Measurements from ENCODE around the gene ERBB3.

Gene ERBB3

DNA sequence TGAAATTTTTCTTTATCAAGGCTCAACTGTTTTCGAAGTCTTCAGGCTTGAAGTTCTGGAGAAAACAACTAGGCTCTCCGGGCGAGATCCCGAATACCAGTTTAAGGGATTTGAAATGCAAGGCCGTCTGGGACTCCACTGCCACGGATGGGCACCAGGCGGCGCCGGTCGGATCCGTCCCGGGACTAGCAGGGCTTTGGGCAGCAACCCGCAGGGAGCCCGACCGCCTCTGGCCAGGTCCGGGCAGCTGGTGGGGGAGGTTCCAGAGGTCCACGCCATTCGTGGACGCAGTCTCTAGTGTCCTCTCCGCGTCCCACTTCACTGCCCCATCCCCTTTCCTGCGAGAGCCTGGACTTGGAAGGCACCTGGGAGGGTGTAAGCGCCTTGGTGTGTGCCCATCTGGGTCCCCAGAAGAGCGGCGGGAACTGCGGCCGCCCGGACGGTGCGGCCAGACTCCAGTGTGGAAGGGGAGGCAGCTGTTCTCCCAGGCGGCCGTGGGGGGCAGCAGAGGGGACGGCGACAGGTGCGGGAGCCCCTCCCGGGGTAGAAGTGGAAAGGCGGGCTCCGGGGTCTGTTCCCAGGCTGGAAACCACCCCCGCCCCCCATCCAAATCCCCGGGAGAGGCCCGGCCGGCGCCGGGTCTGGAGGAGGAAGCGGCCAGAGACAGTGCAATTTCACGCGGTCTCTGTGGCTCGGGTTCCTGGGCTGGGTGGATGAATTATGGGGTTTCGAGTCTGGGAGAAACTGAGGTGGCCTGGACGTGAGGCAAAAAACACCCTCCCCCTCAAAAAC lies 838 bp upstream of the ERBB3 start:
- Histone ChIP-seq H3K4me3 (ENCODE audit: low read length) (peak overlapping the region; percentile 70; the same call in 1 of the 2 replicates), H3K27me3 (ENCODE audit: control insufficient read depth, insufficient read depth, low read length) (no peaks in the 10 kb centered on the region), H3K4me1 (ENCODE audit: control insufficient read depth, insufficient read depth, low read length) (0 out of 2 replicates have a peak, but pooled peaks cover 2% of the 10 kb centered on the region), H3K27ac (ENCODE audit: low read length) (no peak overlapping the region), H3K36me3 (ENCODE audit: control insufficient read depth, insufficient read depth, low read length) (0 out of 2 replicates have a peak, but pooled peaks cover 2% of the 10 kb centered on the region), H3K9me3 (ENCODE audit: control insufficient read depth, insufficient read depth, low read length) (no peaks in the 10 kb centered on the region)
- DNase-seq (ENCODE audit: low read depth, low spot score): peak; percentile 88
- no CpG with 5 or more reads among the region's 50 CpGs for WGBS (ENCODE audit: insufficient coverage, insufficient read length)

DNA sequence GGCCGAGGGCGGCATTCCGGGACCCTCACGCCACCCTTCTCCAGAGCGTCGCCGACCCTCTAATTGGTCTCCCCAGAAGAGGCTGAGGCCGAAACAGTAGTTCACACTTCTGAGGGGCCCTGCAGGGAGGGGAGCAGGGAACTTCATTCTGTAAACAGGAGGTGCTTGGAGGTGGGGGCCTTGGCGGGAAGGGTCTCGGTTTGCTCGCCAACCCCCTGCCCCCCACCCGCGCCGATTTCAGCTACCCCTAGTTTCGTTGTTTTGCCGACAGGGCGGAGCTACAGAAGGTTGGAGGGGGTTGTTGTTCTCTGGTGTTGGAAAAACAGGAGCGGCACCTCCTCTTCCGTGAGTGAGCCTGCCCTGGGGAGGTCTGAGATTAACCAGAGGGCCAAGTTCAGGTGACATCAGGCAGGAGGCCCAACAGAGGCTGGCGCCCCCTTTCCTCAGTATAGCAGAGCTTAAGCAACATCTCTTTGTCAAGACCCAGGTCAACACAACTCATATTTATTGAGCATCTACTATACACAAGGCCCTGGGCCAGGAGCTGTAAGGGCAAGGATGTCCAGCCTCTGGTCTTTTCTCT lies 682 bp downstream of the ERBB3 start:
- Histone ChIP-seq H3K27ac (ENCODE audit: low read length) (no peak overlapping the region), H3K4me3 (ENCODE audit: low read length) (peak overlapping the region; percentile 70), H3K4me1 (ENCODE audit: control insufficient read depth, insufficient read depth, low read length) (0 out of 2 replicates have a peak, but pooled peaks cover 2% of the 10 kb centered on the region), H3K36me3 (ENCODE audit: control insufficient read depth, insufficient read depth, low read length) (peaks cover 6% of the 10 kb centered on the region; the same call in 1 of the 2 replicates), H3K27me3 (ENCODE audit: control insufficient read depth, insufficient read depth, low read length) (no peaks in the 10 kb centered on the region), H3K9me3 (ENCODE audit: control insufficient read depth, insufficient read depth, low read length) (no peaks in the 10 kb centered on the region)
- DNase-seq (ENCODE audit: low read depth, low spot score): no peak
- no CpG with 5 or more reads among the region's 20 CpGs for WGBS (ENCODE audit: insufficient coverage, insufficient read length)

DNA sequence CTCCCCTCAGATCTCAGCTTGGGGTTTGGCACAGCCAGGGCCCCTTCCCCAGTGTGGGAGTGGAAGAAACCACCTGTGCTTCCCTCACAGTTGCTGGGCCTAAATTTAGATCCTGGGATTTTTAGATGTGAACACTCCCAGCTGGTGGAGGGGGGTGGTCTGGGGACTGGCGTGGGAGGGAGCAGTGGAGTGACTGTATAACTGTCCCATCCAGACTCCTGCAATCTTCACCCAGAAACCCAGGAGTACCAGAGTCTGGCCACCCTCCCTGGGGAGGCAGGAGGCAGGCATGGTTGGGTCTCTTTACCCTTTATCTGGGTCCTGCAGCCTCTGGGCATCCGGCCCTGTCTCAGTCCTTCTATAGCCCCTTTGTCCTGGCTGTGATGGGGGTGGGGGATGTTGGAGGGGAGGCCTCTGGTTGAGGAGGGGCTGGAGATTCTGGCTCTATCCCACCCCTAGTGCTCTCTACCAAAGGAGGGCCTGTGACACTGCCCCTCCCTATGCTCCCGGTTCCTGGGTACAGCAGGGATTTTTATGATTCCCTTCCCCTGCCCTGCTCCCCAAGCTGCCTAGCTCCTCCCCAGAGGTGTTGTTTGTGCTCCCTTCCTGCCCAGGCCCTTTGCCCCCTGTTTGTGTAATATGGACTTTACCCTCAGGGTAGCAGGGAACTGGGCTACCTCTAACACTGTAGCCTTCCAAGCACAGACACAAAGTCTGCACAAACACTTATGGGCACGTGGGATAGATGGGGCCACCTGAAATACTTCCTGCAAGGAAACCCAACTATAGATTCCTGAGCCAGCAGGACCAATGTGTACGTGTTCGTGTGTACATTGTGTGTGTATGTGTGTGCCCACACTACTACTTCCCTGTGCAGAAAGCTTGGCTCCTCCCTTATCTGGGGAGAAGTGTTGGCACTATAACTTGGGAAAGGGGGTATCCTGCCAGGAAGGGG lies 1.7 kb downstream of the ERBB3 start:
- H3K36me3 ChIP-seq (ENCODE audit: control insufficient read depth, insufficient read depth, low read length): peaks cover 10% of the 10 kb centered on the region; the same call in 1 of the 2 replicates
- 0 out of 2 replicates have a peak, but pooled peaks cover 2% of the 10 kb centered on the region for H3K4me1 ChIP-seq (ENCODE audit: control insufficient read depth, insufficient read depth, low read length)
- no CpG with 5 or more reads among the region's 6 CpGs for WGBS (ENCODE audit: insufficient coverage, insufficient read length)
- no peak overlapping the region; the same call in 1 of the 2 replicates for H3K4me3 ChIP-seq (ENCODE audit: low read length)
- H3K27me3 ChIP-seq (ENCODE audit: control insufficient read depth, insufficient read depth, low read length): no peaks in the 10 kb centered on the region
- DNase-seq (ENCODE audit: low read depth, low spot score): no peak
- H3K27ac ChIP-seq (ENCODE audit: low read length): no peak overlapping the region
- H3K9me3 ChIP-seq (ENCODE audit: control insufficient read depth, insufficient read depth, low read length): no peaks in the 10 kb centered on the region

DNA sequence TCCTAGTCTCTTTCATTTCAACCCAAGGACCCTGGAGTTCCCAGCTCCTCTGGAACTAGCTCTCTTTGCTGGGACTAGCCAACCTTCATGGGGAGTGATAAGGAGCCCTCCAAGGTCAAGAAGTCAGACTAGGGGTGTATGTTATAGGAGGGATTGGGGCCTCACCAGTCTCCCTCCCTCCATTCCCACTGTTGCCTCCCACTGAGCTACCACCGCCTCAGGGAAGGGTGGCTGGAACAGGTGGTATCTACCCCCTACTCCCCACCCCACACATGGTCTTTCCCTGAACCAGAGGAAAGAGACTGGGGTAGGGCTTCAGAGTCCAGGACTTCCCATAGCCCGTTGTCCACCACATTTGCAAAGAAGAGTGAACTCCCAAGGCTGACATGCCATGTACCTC lies 2.4 kb downstream of the ERBB3 start:
- Histone ChIP-seq H3K27ac (ENCODE audit: low read length) (no peak overlapping the region), H3K27me3 (ENCODE audit: control insufficient read depth, insufficient read depth, low read length) (no peaks in the 10 kb centered on the region), H3K4me3 (ENCODE audit: low read length) (no peak overlapping the region), H3K9me3 (ENCODE audit: control insufficient read depth, insufficient read depth, low read length) (no peaks in the 10 kb centered on the region), H3K36me3 (ENCODE audit: control insufficient read depth, insufficient read depth, low read length) (peaks cover 13% of the 10 kb centered on the region; the same call in 1 of the 2 replicates), H3K4me1 (ENCODE audit: control insufficient read depth, insufficient read depth, low read length) (0 out of 2 replicates have a peak, but pooled peaks cover 2% of the 10 kb centered on the region)
- DNase-seq (ENCODE audit: low read depth, low spot score): no peak
- WGBS (ENCODE audit: insufficient coverage, insufficient read length): no CpG with 5 or more reads among the region's 2 CpGs

DNA sequence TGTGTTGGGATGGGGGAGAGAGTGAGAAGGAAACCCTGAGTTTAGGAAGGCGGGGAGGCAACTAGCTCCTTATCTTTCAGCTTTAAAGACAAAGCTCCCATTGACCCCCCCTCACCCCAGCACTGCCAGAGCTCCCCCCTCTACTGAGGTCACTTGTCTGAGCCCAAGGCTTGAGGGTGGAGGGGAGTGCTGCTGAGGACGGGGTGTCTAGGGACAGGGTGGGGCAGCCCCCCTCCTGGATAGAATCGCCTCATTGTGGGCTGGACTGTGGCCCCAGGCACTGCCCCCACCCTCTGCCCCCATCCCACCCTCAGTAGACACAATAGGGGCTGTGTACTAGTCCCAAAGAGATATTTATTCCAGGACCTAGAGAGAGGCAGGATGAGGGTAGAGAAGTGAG lies 3.0 kb downstream of the ERBB3 start:
- H3K36me3 ChIP-seq (ENCODE audit: control insufficient read depth, insufficient read depth, low read length): peaks cover 19% of the 10 kb centered on the region; the same call in 1 of the 2 replicates
- no peak for DNase-seq (ENCODE audit: low read depth, low spot score)
- H3K4me3 ChIP-seq (ENCODE audit: low read length): no peak overlapping the region
- 0 out of 2 replicates have a peak, but pooled peaks cover 2% of the 10 kb centered on the region for H3K4me1 ChIP-seq (ENCODE audit: control insufficient read depth, insufficient read depth, low read length)
- no CpG with 5 or more reads among the region's 3 CpGs for WGBS (ENCODE audit: insufficient coverage, insufficient read length)
- no peaks in the 10 kb centered on the region for H3K27me3 ChIP-seq (ENCODE audit: control insufficient read depth, insufficient read depth, low read length)
- no peak overlapping the region for H3K27ac ChIP-seq (ENCODE audit: low read length)
- no peaks in the 10 kb centered on the region for H3K9me3 ChIP-seq (ENCODE audit: control insufficient read depth, insufficient read depth, low read length)

DNA sequence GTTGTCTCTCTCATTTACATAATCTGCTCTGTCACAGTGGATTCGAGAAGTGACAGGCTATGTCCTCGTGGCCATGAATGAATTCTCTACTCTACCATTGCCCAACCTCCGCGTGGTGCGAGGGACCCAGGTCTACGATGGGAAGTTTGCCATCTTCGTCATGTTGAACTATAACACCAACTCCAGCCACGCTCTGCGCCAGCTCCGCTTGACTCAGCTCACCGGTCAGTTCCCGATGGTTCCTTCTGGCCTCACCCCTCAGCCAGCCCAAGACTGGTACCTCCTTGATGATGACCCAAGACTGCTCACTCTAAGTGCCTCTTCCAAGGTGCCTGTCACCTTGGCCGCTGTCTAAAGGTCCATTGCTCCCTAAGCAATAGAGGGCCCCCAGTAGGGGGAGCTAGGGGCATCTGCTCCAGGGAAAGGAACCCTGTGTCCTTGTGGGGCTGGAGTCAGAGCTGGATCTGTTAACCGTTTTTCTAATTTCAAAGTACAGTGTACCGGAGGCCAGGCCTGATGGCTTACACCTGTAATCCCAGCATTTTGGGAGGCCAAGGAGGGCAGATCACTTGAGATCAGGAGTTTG lies 5.1 kb downstream of the ERBB3 start:
- H3K27me3 ChIP-seq (ENCODE audit: control insufficient read depth, insufficient read depth, low read length): no peaks in the 10 kb centered on the region
- WGBS (ENCODE audit: insufficient coverage, insufficient read length): no CpG with 5 or more reads among the region's 15 CpGs
- H3K36me3 ChIP-seq (ENCODE audit: control insufficient read depth, insufficient read depth, low read length): peaks cover 25% of the 10 kb centered on the region; the same call in 1 of the 2 replicates
- no peaks in the 10 kb centered on the region for H3K9me3 ChIP-seq (ENCODE audit: control insufficient read depth, insufficient read depth, low read length)
- DNase-seq (ENCODE audit: low read depth, low spot score): no peak
- no peak overlapping the region for H3K27ac ChIP-seq (ENCODE audit: low read length)
- H3K4me1 ChIP-seq (ENCODE audit: control insufficient read depth, insufficient read depth, low read length): 0 out of 2 replicates have a peak, but pooled peaks cover 2% of the 10 kb centered on the region
- no peak overlapping the region for H3K4me3 ChIP-seq (ENCODE audit: low read length)

DNA sequence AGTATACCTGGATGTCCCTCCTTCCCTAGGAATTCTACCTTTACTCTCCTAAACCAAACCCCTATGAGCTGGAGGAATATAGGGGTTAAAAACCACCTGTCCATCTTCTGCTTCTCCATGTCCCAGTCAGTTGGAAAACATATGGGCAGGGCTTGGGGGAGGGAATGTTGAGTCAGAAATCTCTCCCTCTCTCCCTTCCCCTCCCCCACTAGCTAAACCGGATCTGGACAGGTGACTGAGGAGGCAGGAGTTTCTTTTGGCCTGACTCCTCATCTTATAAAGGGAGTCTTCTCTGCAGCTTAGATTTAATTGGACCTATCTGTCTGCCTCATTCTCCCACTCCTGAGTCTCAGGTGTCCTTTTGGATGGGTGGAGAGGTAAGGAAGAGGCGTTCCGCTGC lies 6.1 kb downstream of the ERBB3 start:
- no CpG with 5 or more reads among the region's 3 CpGs for WGBS (ENCODE audit: insufficient coverage, insufficient read length)
- Histone ChIP-seq H3K9me3 (ENCODE audit: control insufficient read depth, insufficient read depth, low read length) (no peaks in the 10 kb centered on the region), H3K4me3 (ENCODE audit: low read length) (no peak overlapping the region), H3K27ac (ENCODE audit: low read length) (no peak overlapping the region), H3K27me3 (ENCODE audit: control insufficient read depth, insufficient read depth, low read length) (no peaks in the 10 kb centered on the region), H3K36me3 (ENCODE audit: control insufficient read depth, insufficient read depth, low read length) (peaks cover 25% of the 10 kb centered on the region; the same call in 1 of the 2 replicates), H3K4me1 (ENCODE audit: control insufficient read depth, insufficient read depth, low read length) (0 out of 2 replicates have a peak, but pooled peaks cover 2% of the 10 kb centered on the region)
- no peak for DNase-seq (ENCODE audit: low read depth, low spot score)

DNA sequence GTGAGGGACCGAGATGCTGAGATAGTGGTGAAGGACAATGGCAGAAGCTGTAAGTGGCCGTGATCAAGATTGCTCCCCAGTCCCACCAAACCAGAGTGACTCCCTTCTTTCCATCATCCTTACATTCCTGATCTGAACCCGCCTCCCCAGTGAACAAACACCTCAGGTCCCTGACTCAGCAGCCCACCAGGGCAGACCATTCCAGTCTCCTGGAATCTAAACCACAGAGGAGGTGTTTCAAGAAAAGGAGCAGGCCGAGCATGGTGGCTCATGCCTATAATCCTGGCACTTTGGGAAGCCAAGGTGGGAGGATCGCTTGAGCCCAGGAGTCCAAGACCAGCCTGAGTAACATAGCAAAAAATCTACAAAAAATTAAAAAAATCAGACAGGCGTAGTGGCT lies 6.6 kb downstream of the ERBB3 start:
- no CpG with 5 or more reads among the region's 6 CpGs for WGBS (ENCODE audit: insufficient coverage, insufficient read length)
- H3K9me3 ChIP-seq (ENCODE audit: control insufficient read depth, insufficient read depth, low read length): no peaks in the 10 kb centered on the region
- DNase-seq (ENCODE audit: low read depth, low spot score): no peak
- H3K36me3 ChIP-seq (ENCODE audit: control insufficient read depth, insufficient read depth, low read length): peaks cover 25% of the 10 kb centered on the region; the same call in 1 of the 2 replicates
- no peak overlapping the region for H3K4me3 ChIP-seq (ENCODE audit: low read length)
- no peaks in the 10 kb centered on the region for H3K27me3 ChIP-seq (ENCODE audit: control insufficient read depth, insufficient read depth, low read length)
- H3K27ac ChIP-seq (ENCODE audit: low read length): no peak overlapping the region
- no peaks in the 10 kb centered on the region for H3K4me1 ChIP-seq (ENCODE audit: control insufficient read depth, insufficient read depth, low read length)

DNA sequence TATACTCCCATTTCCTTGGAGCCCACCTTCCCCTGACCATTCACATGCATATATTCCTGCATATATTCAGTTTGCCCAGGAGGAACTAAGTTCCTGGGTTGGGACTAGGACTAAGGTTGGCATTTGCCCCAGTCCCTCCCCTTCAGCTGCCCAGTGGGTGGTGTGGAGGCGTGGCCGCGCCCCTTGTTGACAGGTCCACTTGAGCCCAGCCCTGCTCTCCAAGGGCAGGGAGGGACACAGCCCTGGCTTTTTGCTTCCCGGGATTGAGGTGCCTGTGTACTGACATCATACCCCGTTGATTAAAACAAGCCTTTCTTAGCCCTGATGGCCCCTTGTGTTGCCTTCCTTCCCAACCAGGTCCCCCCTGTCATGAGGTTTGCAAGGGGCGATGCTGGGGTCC lies 7.3 kb downstream of the ERBB3 start:
- peaks cover 25% of the 10 kb centered on the region; the same call in 1 of the 2 replicates for H3K36me3 ChIP-seq (ENCODE audit: control insufficient read depth, insufficient read depth, low read length)

More for the DNA sequence above, 7.3 kb downstream of the ERBB3 start:
- no CpG with 5 or more reads among the region's 6 CpGs for WGBS (ENCODE audit: insufficient coverage, insufficient read length)
- no peak overlapping the region for H3K27ac ChIP-seq (ENCODE audit: low read length)
- no peak overlapping the region for H3K4me3 ChIP-seq (ENCODE audit: low read length)
- H3K27me3 ChIP-seq (ENCODE audit: control insufficient read depth, insufficient read depth, low read length): no peaks in the 10 kb centered on the region
- H3K4me1 ChIP-seq (ENCODE audit: control insufficient read depth, insufficient read depth, low read length): no peaks in the 10 kb centered on the region
- no peaks in the 10 kb centered on the region for H3K9me3 ChIP-seq (ENCODE audit: control insufficient read depth, insufficient read depth, low read length)
- DNase-seq (ENCODE audit: low read depth, low spot score): no peak

Measured in iPS DF 6.9 (cell line).